MM.1S (cell line): ENCODE measurements around the gene UQCRH.
"Not testable (repeated sequence)": the region's sequence is repeated elsewhere in the genome, so short reads cannot be mapped to it uniquely, and the experiment has no call there.

Source experiments
- DNase-seq: peaks from one replicate; pipeline ENCODE4 v3.0.0-alpha.2; 2015
- H2AFZ ChIP-seq: fragments of 300-600 bp; sonication (generic); 2 replicates; pipeline ENCODE4 v1.6.0; 2016; ENCODE audit warnings: antibody characterized with exemption, low read length
- H3F3A ChIP-seq: fragments of 300-600 bp; sonication (generic); 2 replicates; pipeline ENCODE4 v1.6.1; 2016; ENCODE audit warnings: mild to moderate bottlenecking, antibody characterized with exemption, low read length, moderate library complexity, mixed read lengths; ENCODE audit not compliant: insufficient read depth
- H3K27ac ChIP-seq: fragments of 300-600 bp; sonication (generic); 2 replicates; pipeline ENCODE4 v1.5.1; 2016; ENCODE audit warnings: mild to moderate bottlenecking, low read length
- H3K27me3 ChIP-seq: fragments of 300-600 bp; sonication (generic); replicated peaks from 2 replicates; pipeline ENCODE4 v1.6.0; 2016; ENCODE audit warnings: low read length; ENCODE audit not compliant: insufficient read depth
- H3K36me3 ChIP-seq: fragments of 300-600 bp; sonication (generic); replicated peaks from 2 replicates; pipeline ENCODE4 v1.6.1; 2016; ENCODE audit warnings: mild to moderate bottlenecking, low read length, mixed read lengths; ENCODE audit not compliant: insufficient read depth
- H3K4me1 ChIP-seq: fragments of 300-600 bp; sonication (generic); 2 replicates; pipeline ENCODE4 v1.6.1; 2016; ENCODE audit warnings: low read length, mixed read lengths
- H3K4me2 ChIP-seq: fragments of 300-600 bp; sonication (generic); 2 replicates; pipeline ENCODE4 v1.6.0; 2016; ENCODE audit warnings: low read depth, low read length
- H3K4me3 ChIP-seq: fragments of 300-600 bp; sonication (generic); 2 replicates; pipeline ENCODE4 v1.5.1; 2016; ENCODE audit warnings: low read length, mixed read lengths
- H3K79me2 ChIP-seq: fragments of 300-600 bp; sonication (generic); 2 replicates; pipeline ENCODE4 v1.6.1; 2016; ENCODE audit warnings: mixed run types, low read length, mixed read lengths
- H3K9ac ChIP-seq: fragments of 300-600 bp; sonication (generic); 2 replicates; pipeline ENCODE4 v1.6.1; 2016; ENCODE audit warnings: low read length, mixed read lengths
- H3K9me2 ChIP-seq: fragments of 300-600 bp; sonication (generic); replicated peaks from 2 replicates; pipeline ENCODE4 v1.6.1; 2016; ENCODE audit warnings: mild to moderate bottlenecking, low read length, mixed read lengths; ENCODE audit not compliant: insufficient read depth
- H3K9me3 ChIP-seq: fragments of 300-600 bp; sonication (generic); replicated peaks from 2 replicates; pipeline ENCODE4 v1.6.1; 2016; ENCODE audit warnings: mild to moderate bottlenecking, low read length, mixed read lengths; ENCODE audit not compliant: insufficient read depth
- H4K20me1 ChIP-seq: fragments of 300-600 bp; sonication (generic); 2 replicates; pipeline ENCODE4 v1.6.1; 2016; ENCODE audit warnings: mild to moderate bottlenecking, low read length, moderate library complexity, mixed read lengths; ENCODE audit not compliant: insufficient read depth

UQCRH gene

DNA sequence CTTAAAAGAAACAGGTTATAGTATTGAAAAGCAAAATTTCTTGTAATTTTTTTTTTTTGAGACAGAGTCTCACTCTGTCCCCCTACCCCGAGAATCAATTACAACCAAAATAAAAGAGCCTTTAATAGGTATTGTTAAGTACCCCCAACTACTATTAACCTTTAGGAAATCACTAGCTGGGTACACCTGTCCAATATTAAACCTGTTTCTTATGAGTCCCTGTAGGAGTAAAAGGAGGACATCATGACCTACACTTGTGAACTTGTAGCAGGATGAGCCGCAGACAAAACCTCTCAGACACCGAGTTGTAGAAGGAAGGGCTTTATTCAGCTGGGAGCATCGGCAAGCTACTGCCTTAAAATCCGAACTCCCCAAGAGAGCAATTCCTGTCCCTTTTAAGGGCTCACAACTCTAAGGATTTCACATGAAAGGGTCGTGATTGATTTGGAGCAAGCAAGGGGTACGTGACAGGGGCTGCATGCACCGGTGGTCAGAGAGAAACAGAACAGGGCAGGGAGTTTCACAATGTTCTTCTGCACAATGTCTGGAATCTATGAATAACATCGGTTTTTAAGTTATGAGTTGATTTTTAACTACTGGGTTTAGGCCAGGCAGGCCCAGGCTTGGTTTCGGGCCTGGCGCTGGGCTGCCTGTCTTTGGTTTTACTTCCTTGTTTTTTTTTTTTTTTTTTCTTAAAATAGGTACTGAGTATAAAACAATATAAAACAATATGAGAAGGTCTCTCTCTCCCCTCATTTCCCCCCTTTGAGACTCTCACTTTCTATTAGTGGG, 22.0 kb downstream of the UQCRH start:
- not testable (repeated sequence) for H4K20me1 ChIP-seq, H3K4me1 ChIP-seq, H3K36me3 ChIP-seq, H3K9me3 ChIP-seq, H3K27me3 ChIP-seq, H3K9me2 ChIP-seq
- peak overlapping the region; percentile 80 for H3K27ac ChIP-seq
- H3K4me3 ChIP-seq: peak overlapping the region; percentile 26
- peaks cover 41% of the 10 kb centered on the region for H3K79me2 ChIP-seq
- H3K4me2 ChIP-seq: peak overlapping the region; percentile 66
- DNase-seq: peak; percentile 29
- peaks cover 19% of the 10 kb centered on the region for H3F3A ChIP-seq
- H2AFZ ChIP-seq: peak overlapping the region; percentile 49
- H3K9ac ChIP-seq: peak overlapping the region; percentile 43; the same call in 1 of the 2 replicates

DNA sequence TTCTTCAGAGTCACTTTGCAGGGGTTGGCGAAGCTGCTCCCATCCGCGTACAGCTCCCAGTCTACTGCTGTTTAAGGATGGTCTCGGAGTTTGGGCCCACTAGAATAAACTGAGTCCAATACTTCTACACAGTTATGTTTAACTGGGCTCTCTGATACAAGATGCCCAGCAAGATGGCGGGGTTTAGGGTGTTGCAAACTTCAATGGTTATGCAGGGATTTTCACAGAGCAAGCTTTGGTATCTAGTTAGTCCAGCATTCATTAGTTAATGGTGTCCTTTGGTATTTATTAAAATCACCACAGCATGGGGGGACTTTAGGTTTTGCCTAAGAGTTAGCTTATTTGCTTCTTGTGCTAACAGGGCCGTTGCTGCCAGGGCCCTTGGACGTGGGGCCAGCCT, 24.7 kb downstream of the UQCRH start:
- H3K9me3 ChIP-seq, H4K20me1 ChIP-seq, H3K27ac ChIP-seq, H3K9ac ChIP-seq, H2AFZ ChIP-seq, DNase-seq, H3K4me2 ChIP-seq, H3K27me3 ChIP-seq, H3K9me2 ChIP-seq, H3K4me3 ChIP-seq, H3K36me3 ChIP-seq: not testable (repeated sequence)
- Histone ChIP-seq H3F3A (peaks cover 41% of the 10 kb centered on the region), H3K4me1 (peaks cover 17% of the 10 kb centered on the region), H3K79me2 (peaks cover 41% of the 10 kb centered on the region)

DNA sequence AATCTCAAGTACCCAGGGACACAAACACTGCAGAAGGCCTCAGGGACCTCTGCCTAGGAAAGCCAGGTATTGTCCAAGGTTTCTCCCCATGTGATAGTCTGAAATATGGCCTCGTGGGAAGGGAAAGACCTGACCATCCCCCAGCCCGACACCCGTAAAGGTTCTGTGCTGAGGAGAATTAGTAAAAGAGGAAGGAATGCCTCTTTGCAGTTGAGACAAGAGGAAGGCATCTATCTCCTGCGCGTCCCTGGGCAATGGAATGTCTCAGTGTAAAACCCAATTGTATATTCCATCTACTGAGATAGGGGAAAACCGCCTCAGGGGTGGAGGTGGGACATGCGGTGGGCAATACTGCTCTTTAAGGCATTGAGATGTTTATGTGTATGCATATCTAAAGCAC, 26.3 kb downstream of the UQCRH start:
- H3K4me3 ChIP-seq, H3K4me2 ChIP-seq, H3K9me2 ChIP-seq, H4K20me1 ChIP-seq, H2AFZ ChIP-seq, H3K9me3 ChIP-seq, H3K27me3 ChIP-seq, H3K27ac ChIP-seq, H3K36me3 ChIP-seq, H3K9ac ChIP-seq, DNase-seq: not testable (repeated sequence)
- H3K4me1 ChIP-seq: peaks cover 29% of the 10 kb centered on the region
- H3F3A ChIP-seq: peaks cover 40% of the 10 kb centered on the region
- peaks cover 34% of the 10 kb centered on the region for H3K79me2 ChIP-seq

DNA sequence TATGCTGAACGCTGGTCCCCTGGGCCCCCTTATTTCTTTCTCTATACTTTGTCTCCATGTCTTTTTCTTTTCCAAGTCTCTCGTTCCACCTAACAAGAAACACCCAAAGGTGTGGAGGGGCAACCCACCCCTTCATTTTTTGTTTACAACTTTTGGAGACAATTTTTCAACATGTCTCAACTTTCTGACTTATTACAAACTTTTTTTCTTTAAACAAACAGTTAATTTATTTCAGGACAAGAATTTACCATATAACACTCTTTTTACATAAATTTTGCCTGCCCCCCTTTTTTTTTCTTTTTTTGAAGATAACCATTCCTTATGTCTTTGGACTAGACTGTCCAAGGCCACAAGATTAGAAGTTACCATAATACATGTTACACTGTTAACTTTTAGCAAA, 26.9 kb downstream of the UQCRH start:
- not testable (repeated sequence) for H2AFZ ChIP-seq, H3K4me3 ChIP-seq

DNA sequence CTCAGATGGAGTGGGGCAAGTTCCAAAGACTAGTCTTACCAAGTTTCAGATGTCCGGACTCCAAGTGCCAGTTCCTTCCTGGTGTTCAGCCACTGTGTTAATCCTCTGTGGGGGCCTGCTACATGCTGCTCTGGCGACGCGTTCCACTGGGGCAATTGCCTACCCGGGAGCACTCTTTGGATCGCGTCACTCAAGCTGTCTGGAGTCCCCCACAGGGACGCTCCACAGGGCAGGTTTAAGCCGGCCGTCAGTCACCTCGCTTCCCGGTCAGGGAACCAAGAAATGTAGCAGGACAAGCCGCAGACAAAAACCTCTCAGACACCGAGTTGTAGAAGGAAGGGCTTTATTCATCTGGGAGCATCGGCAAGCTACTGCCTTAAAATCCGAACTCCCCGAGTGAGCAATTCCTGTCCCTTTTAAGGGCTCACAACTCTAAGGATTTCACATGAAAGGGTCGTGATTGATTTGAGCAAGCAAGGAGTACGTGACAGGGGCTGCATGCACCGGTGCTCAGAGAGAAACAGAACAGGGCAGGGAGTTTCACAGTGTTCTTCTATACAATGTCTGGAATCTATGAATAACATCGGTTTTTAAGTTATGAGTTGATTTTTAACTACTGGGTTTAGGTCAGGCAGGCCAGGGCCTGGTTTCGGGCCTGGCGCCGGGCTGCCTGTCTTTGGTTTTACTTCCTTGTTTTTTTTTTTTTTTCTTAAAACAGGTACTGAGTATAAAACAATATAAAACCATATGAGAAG, 28.5 kb downstream of the UQCRH start:
- DNase-seq: peak; percentile 39
- H3K79me2 ChIP-seq: peaks cover 28% of the 10 kb centered on the region
- H4K20me1 ChIP-seq, H3K9me2 ChIP-seq, H3K9me3 ChIP-seq, H3K36me3 ChIP-seq, H3K27me3 ChIP-seq: not testable (repeated sequence)
- peaks cover 27% of the 10 kb centered on the region for H3F3A ChIP-seq
- H3K4me3 ChIP-seq: peak overlapping the region; percentile 49
- peak overlapping the region; percentile 70 for H2AFZ ChIP-seq
- peak overlapping the region; percentile 94 for H3K4me2 ChIP-seq
- peaks cover 21% of the 10 kb centered on the region for H3K4me1 ChIP-seq
- peak overlapping the region; percentile 92 for H3K27ac ChIP-seq
- H3K9ac ChIP-seq: peak overlapping the region; percentile 61

More for the DNA sequence above, 26.9 kb downstream of the UQCRH start:
- peak overlapping the region; percentile 35; the same call in 1 of the 2 replicates for H3K27ac ChIP-seq
- not testable (repeated sequence) for H3K27me3 ChIP-seq, H4K20me1 ChIP-seq, DNase-seq, H3K9me2 ChIP-seq, H3K9ac ChIP-seq, H3K36me3 ChIP-seq, H3K9me3 ChIP-seq
- peak overlapping the region; percentile 94; the same call in 1 of the 2 replicates for H3K4me2 ChIP-seq
- peaks cover 34% of the 10 kb centered on the region for H3F3A ChIP-seq
- H3K4me1 ChIP-seq: peaks cover 29% of the 10 kb centered on the region
- H3K79me2 ChIP-seq: peaks cover 34% of the 10 kb centered on the region
